Measurements from ENCODE around the gene THOC5. TPM values are rescaled to one million over a fixed set of nuclear protein-coding genes. Genes with fewer than 3 reads are reported as not detected.

Gene THOC5
- total RNA-seq, 2 experiments from 2014 or later = 35.9 to 56.7 TPM

GRCh38 chr22:29517215-29517908 is 36.2 kb downstream of the THOC5 start:
- POLR2A ChIA-PET = no interaction called here
- no peak overlapping the region for H3K4me3 ChIP-seq (ENCODE audit: low read depth, low read length, poor library complexity, severe bottlenecking)

GRCh38 chr22:29512031-29512430 is 41.5 kb downstream of the THOC5 start:
- H4K20me1 ChIP-seq (ENCODE audit: insufficient read depth, low read length) = no peaks in the 10 kb centered on the region
- no peaks in the 10 kb centered on the region for H3K9me3 ChIP-seq (ENCODE audit: low read length)
- no peak overlapping the region for H3K27ac ChIP-seq (ENCODE audit: low read depth, low read length, poor library complexity, severe bottlenecking)
- H3K4me2 ChIP-seq (ENCODE audit: low read length) = no peak overlapping the region
- ChIA-PET POLR2A (interaction anchor here (0.5 kb wide), 1 partner anchor 10 kb away, joined by 3 read pairs; no protein-coding TSS in a partner anchor), CTCF (ENCODE audit: unreplicated experiment) (no interaction called here)
- H3K4me1 ChIP-seq (ENCODE audit: insufficient read depth, low read length, poor library complexity, severe bottlenecking) = no peaks in the 10 kb centered on the region
- TF ChIP-seq EZH2phosphoT487 (IDR thresholded peaks at IDR 0.05; ENCODE audit: borderline replicate concordance, low read depth, low read length) (no peak), CTCF (conservative IDR thresholded peaks at IDR 0.05; ENCODE audit: low read length) (no peak)
- H2AFZ ChIP-seq (ENCODE audit: low read length) = no peak overlapping the region
- no peak for DNase-seq (ENCODE audit: low spot score)
- peaks cover 74% of the 10 kb centered on the region for H3K36me3 ChIP-seq (ENCODE audit: insufficient read depth, low read length)
- no peaks in the 10 kb centered on the region for H3K79me2 ChIP-seq (ENCODE audit: insufficient read depth, low read depth, low read length)
- intact Hi-C loops (cut with micrococcal nuclease; ENCODE audit: unreplicated experiment) = no loop called here
- H3K9me2 ChIP-seq (ENCODE audit: insufficient read depth, low read length) = no peaks in the 10 kb centered on the region
- H3K4me3 ChIP-seq (ENCODE audit: low read depth, low read length, poor library complexity, severe bottlenecking) = no peak overlapping the region
- BruUV-seq (replicated peaks) = no TSS peak

More at GRCh38 chr22:29517215-29517908, 36.2 kb downstream of the THOC5 start:
- H3K4me2 ChIP-seq (ENCODE audit: low read length) = no peak overlapping the region
- no peaks in the 10 kb centered on the region for H3K4me1 ChIP-seq (ENCODE audit: insufficient read depth, low read length, poor library complexity, severe bottlenecking)
- intact Hi-C loops (cut with micrococcal nuclease; ENCODE audit: unreplicated experiment) = no loop called here
- no peaks in the 10 kb centered on the region for H3K9me2 ChIP-seq (ENCODE audit: insufficient read depth, low read length)
- no peak for TF ChIP-seq EZH2phosphoT487 (IDR thresholded peaks at IDR 0.05; ENCODE audit: borderline replicate concordance, low read depth, low read length)
- no peak for TF ChIP-seq CTCF (conservative IDR thresholded peaks at IDR 0.05; ENCODE audit: low read length)
- H3K27ac ChIP-seq (ENCODE audit: low read depth, low read length, poor library complexity, severe bottlenecking) = no peak overlapping the region
- CTCF ChIA-PET (ENCODE audit: unreplicated experiment) = no interaction called here
- H3K9me3 ChIP-seq (ENCODE audit: low read length) = no peaks in the 10 kb centered on the region
- no peak overlapping the region for H2AFZ ChIP-seq (ENCODE audit: low read length)
- no peak for DNase-seq (ENCODE audit: low spot score)
- no peaks in the 10 kb centered on the region for H4K20me1 ChIP-seq (ENCODE audit: insufficient read depth, low read length)
- H3K79me2 ChIP-seq (ENCODE audit: insufficient read depth, low read depth, low read length) = no peaks in the 10 kb centered on the region
- H3K36me3 ChIP-seq (ENCODE audit: insufficient read depth, low read length) = peaks cover 71% of the 10 kb centered on the region
- BruUV-seq (replicated peaks) = no TSS peak

- CTCF ChIA-PET (ENCODE audit: unreplicated experiment) = no interaction called here
These were observed 42.3 kb downstream of the THOC5 start for GRCh38 chr22:29511126-29511862.

More at GRCh38 chr22:29511126-29511862, 42.3 kb downstream of the THOC5 start:
- no peak overlapping the region for H3K4me2 ChIP-seq (ENCODE audit: low read length)
- H3K36me3 ChIP-seq (ENCODE audit: insufficient read depth, low read length) = peaks cover 74% of the 10 kb centered on the region
- no peak for DNase-seq (ENCODE audit: low spot score)
- POLR2A ChIA-PET = interaction anchor here (0.5 kb wide), 1 partner anchor 9 kb away, joined by 3 read pairs; no protein-coding TSS in a partner anchor
- H3K4me1 ChIP-seq (ENCODE audit: insufficient read depth, low read length, poor library complexity, severe bottlenecking) = no peaks in the 10 kb centered on the region
- no TSS peak for BruUV-seq (replicated peaks)
- H2AFZ ChIP-seq (ENCODE audit: low read length) = no peak overlapping the region
- no peaks in the 10 kb centered on the region for H3K9me3 ChIP-seq (ENCODE audit: low read length)
- no peaks in the 10 kb centered on the region for H3K9me2 ChIP-seq (ENCODE audit: insufficient read depth, low read length)
- no peaks in the 10 kb centered on the region for H3K79me2 ChIP-seq (ENCODE audit: insufficient read depth, low read depth, low read length)
- no peak overlapping the region for H3K27ac ChIP-seq (ENCODE audit: low read depth, low read length, poor library complexity, severe bottlenecking)
- H3K4me3 ChIP-seq (ENCODE audit: low read depth, low read length, poor library complexity, severe bottlenecking) = no peak overlapping the region
- intact Hi-C loops (cut with micrococcal nuclease; ENCODE audit: unreplicated experiment) = no loop called here
- H4K20me1 ChIP-seq (ENCODE audit: insufficient read depth, low read length) = no peaks in the 10 kb centered on the region
- TF ChIP-seq CTCF (conservative IDR thresholded peaks at IDR 0.05; ENCODE audit: low read length) (no peak), EZH2phosphoT487 (IDR thresholded peaks at IDR 0.05; ENCODE audit: borderline replicate concordance, low read depth, low read length) (no peak)

All from OCI-LY7 (cell line).